GM12891 (cell line): ENCODE data around the gene MYEF2.
A peak's percentile ranks its signal among the peaks of the same experiment; 100 is the strongest.

ENCODE experiments used
- DNase-seq: peaks from one replicate; pipeline ENCODE4 v3.0.0; 2011; ENCODE audit warnings: low spot score; ENCODE audit not compliant: insufficient read length
- FAIRE-seq: peaks from 2 replicates; lab custom pipeline; 2011; peaks lifted over from hg19 to GRCh38; lab: Jason Lieb, UNC
- PAX5 ChIP-seq: IDR thresholded peaks from 2 replicates; pipeline ENCODE4 v1.6.1; 2011; ENCODE audit warnings: low read length, moderate library complexity, mild to moderate bottlenecking; ENCODE audit not compliant: insufficient read depth, severe bottlenecking
- POLR2A ChIP-seq: IDR thresholded peaks from 2 replicates; pipeline ENCODE4 v1.6.1; 2011; ENCODE audit warnings: low read depth, low read length, control low read depth
- POLR2AphosphoS5 ChIP-seq: IDR thresholded peaks from 2 replicates; pipeline ENCODE4 v1.6.1; 2011; ENCODE audit warnings: low read depth, low read length, control low read depth
- POU2F2 ChIP-seq: IDR thresholded peaks from 2 replicates; pipeline ENCODE4 v1.6.1; 2011; ENCODE audit warnings: low read depth, mild to moderate bottlenecking, control low read depth, low read length, moderate library complexity
- SPI1 ChIP-seq: IDR thresholded peaks from 2 replicates; pipeline ENCODE4 v1.6.1; 2011; ENCODE audit warnings: low read depth, low read length, control low read depth
- TAF1 ChIP-seq: IDR thresholded peaks from 2 replicates; pipeline ENCODE4 v1.6.1; 2011; ENCODE audit warnings: low read depth, low read length, control low read depth

MYEF2 gene

GRCh38 chr15:48153526-48153925 lies 24.6 kb downstream of the MYEF2 start:
- TF ChIP-seq POLR2AphosphoS5, result no peak
- no peak for TF ChIP-seq POLR2A
- no peak for TF ChIP-seq POU2F2
- TF ChIP-seq SPI1, result no peak
- TF ChIP-seq PAX5, result no peak
- no peak for TF ChIP-seq TAF1
- FAIRE-seq (no peak), DNase-seq (no peak)

GRCh38 chr15:48149858-48150257 lies 28.2 kb downstream of the MYEF2 start:
- TF ChIP-seq SPI1 (no peak), POLR2AphosphoS5 (no peak), POU2F2 (no peak), PAX5 (no peak), TAF1 (no peak), POLR2A (no peak)
- no peak for DNase-seq
- no peak for FAIRE-seq

- no peak for DNase-seq
- TF ChIP-seq POU2F2, result no peak
- no peak for TF ChIP-seq PAX5
- no peak for TF ChIP-seq POLR2A
- TF ChIP-seq SPI1, result no peak
- no peak for TF ChIP-seq POLR2AphosphoS5
- TF ChIP-seq TAF1, result no peak
- FAIRE-seq, result no peak
Measured at GRCh38 chr15:48147358-48147757, 30.7 kb downstream of the MYEF2 start.

- no peak for TF ChIP-seq PAX5
- no peak for TF ChIP-seq SPI1
- TF ChIP-seq TAF1, result no peak
- no peak for TF ChIP-seq POLR2AphosphoS5
- no peak for TF ChIP-seq POU2F2
- TF ChIP-seq POLR2A, result no peak
- DNase-seq (no peak), FAIRE-seq (no peak)
Measured at GRCh38 chr15:48145923-48146322, 32.2 kb downstream of the MYEF2 start.

- no peak for TF ChIP-seq POLR2A
- TF ChIP-seq SPI1, result 0 out of 2 replicates have a peak, but pooled peaks have one; percentile 19
- no peak for DNase-seq
- FAIRE-seq, result no peak
Measured at GRCh38 chr15:48144889-48145288, 33.2 kb downstream of the MYEF2 start.

GRCh38 chr15:48143856-48144255 lies 34.2 kb downstream of the MYEF2 start:
- FAIRE-seq, result no peak
- TF ChIP-seq POLR2AphosphoS5 (no peak), POLR2A (no peak), SPI1 (no peak), PAX5 (no peak), POU2F2 (no peak), TAF1 (no peak)
- no peak for DNase-seq

- no peak for FAIRE-seq
- DNase-seq, result no peak
- TF ChIP-seq TAF1, result no peak
- no peak for TF ChIP-seq SPI1
Measured at GRCh38 chr15:48132874-48133273, 45.2 kb downstream of the MYEF2 start.

- DNase-seq (no peak), FAIRE-seq (no peak)
- TF ChIP-seq POU2F2 (no peak), POLR2A (no peak), PAX5 (no peak), TAF1 (no peak), POLR2AphosphoS5 (no peak), SPI1 (peak; percentile 23; the same call in 1 of the 2 replicates)
Measured at GRCh38 chr15:48131324-48131723, 46.8 kb downstream of the MYEF2 start.

GRCh38 chr15:48126667-48127355 lies 51.3 kb downstream of the MYEF2 start:
- no peak for TF ChIP-seq SPI1
- TF ChIP-seq POU2F2, result no peak
- no peak for TF ChIP-seq PAX5
- no peak for TF ChIP-seq POLR2A
- TF ChIP-seq POLR2AphosphoS5, result no peak
- no peak for TF ChIP-seq TAF1
- DNase-seq, result no peak
- no peak for FAIRE-seq

GRCh38 chr15:48121849-48122248 lies 56.2 kb downstream of the MYEF2 start:
- FAIRE-seq (no peak), DNase-seq (no peak)

More at GRCh38 chr15:48121849-48122248, 56.2 kb downstream of the MYEF2 start:
- no peak for TF ChIP-seq PAX5
- no peak for TF ChIP-seq POU2F2
- no peak for TF ChIP-seq POLR2AphosphoS5
- no peak for TF ChIP-seq SPI1
- no peak for TF ChIP-seq POLR2A
- no peak for TF ChIP-seq TAF1
